Amniotic epithelial cell (primary cell): ENCODE measurements around the gene PODXL.
A peak's percentile ranks its signal among the peaks of the same experiment; 100 is the strongest.

Experiments used
- DNase-seq: peaks from one replicate; pipeline ENCODE4 v3.0.0-alpha.2; 2010; ENCODE audit warnings: low read depth

The PODXL gene

GRCh38 chr7:131511071-131511470, 45.4 kb downstream of the PODXL start:
- DNase-seq = no peak

- no peak for DNase-seq
Observed at GRCh38 chr7:131509781-131510180, 46.6 kb downstream of the PODXL start.

- no peak for DNase-seq
Observed at GRCh38 chr7:131508754-131509486, 47.5 kb downstream of the PODXL start.

- peak; percentile 47 for DNase-seq
Observed at GRCh38 chr7:131507592-131508331, 48.7 kb downstream of the PODXL start.

GRCh38 chr7:131506597-131506996, 49.8 kb downstream of the PODXL start:
- DNase-seq = no peak

- DNase-seq = no peak
Observed at GRCh38 chr7:131505636-131506557, 50.5 kb downstream of the PODXL start.

- DNase-seq = peak; percentile 36
Observed at GRCh38 chr7:131505037-131505620, 51.3 kb downstream of the PODXL start.

GRCh38 chr7:131504157-131504899, 52.1 kb downstream of the PODXL start:
- no peak for DNase-seq

GRCh38 chr7:131503639-131504038, 52.8 kb downstream of the PODXL start:
- no peak for DNase-seq

- DNase-seq = peak; percentile 64
Observed at GRCh38 chr7:131502810-131503508, 53.5 kb downstream of the PODXL start.

GRCh38 chr7:131501930-131502685, 54.3 kb downstream of the PODXL start:
- DNase-seq = no peak

GRCh38 chr7:131501422-131501821, 55.0 kb downstream of the PODXL start:
- DNase-seq = peak; percentile 94

- DNase-seq = no peak
Observed at GRCh38 chr7:131500357-131500756, 56.1 kb downstream of the PODXL start.

GRCh38 chr7:131499801-131500200, 56.6 kb downstream of the PODXL start:
- no peak for DNase-seq

- no peak for DNase-seq
Observed at GRCh38 chr7:131498237-131498885, 58.1 kb downstream of the PODXL start.

GRCh38 chr7:131497454-131497853, 59.0 kb downstream of the PODXL start:
- no peak for DNase-seq

- no peak for DNase-seq
Observed at GRCh38 chr7:131495669-131496498, 60.5 kb downstream of the PODXL start.

- no peak for DNase-seq
Observed at GRCh38 chr7:131494182-131494581, 62.2 kb downstream of the PODXL start.
